ENCODE data around the gene SLIT1.

SLIT1 gene

GRCh38 chr10:97017474-97017903 is 168.3 kb downstream of the SLIT1 start:
- no peak for DNase-seq

GRCh38 chr10:97016728-97017473 is 168.9 kb downstream of the SLIT1 start:
- no peak for DNase-seq

- DNase-seq = no peak
Observed at GRCh38 chr10:97015240-97015639, 170.5 kb downstream of the SLIT1 start.

- DNase-seq = no peak
Observed at GRCh38 chr10:97013983-97014382, 171.8 kb downstream of the SLIT1 start.

GRCh38 chr10:97013568-97013967 is 172.2 kb downstream of the SLIT1 start:
- DNase-seq = no peak

- no peak for DNase-seq
Observed at GRCh38 chr10:97012470-97012869, 173.3 kb downstream of the SLIT1 start.

- DNase-seq = no peak
Observed at GRCh38 chr10:97011397-97011796, 174.4 kb downstream of the SLIT1 start.

DNA sequence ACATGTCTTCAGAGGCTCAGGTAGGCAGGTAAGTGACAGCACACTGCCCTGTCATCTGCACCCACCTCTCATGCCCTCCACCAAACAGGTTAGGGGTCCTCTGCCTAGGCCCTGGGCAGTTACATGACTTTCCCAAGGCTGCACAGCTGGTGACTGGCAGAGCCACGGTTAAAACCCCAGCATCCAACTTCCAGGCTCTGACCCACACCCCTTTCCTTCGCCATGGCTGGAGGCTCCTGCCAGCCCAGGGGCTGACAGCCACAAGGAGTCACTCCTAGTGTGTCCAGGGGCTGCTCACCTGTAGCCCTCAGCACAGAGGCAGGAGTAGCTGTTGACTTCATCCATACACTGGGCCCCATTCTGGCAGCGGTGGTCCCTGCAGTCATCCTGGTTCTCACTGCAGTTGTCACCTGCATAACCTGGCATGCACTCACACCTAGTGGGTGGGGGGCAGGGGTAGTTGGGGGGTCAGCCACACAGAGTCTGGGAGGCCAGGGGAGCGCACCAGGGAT is 175.0 kb downstream of the SLIT1 start:
- DNase-seq = no peak

- DNase-seq = no peak
Observed at GRCh38 chr10:97007417-97007816, 178.3 kb downstream of the SLIT1 start.

DNA sequence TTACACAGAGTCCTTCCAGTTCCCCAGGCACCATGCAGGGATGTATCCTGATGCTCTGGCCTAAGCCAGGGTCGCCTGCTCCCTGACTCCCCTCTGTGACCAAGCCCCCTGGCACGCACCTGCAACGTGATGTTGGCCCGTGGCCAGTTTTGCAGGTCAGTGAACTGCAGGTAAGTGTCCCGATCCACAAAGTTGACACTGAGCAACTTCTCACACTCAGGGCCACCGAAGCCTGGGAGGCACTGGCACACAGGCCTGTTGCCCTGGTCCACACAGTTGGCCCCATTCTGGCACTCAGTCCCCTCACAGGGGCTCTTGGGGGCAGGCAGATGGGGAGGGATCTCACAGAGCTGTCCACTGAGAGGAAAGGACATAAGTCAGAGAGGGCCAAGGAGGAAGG is 179.4 kb downstream of the SLIT1 start:
- no peak for DNase-seq

- no peak for DNase-seq
Observed at GRCh38 chr10:97005349-97005748, 180.4 kb downstream of the SLIT1 start.

DNA sequence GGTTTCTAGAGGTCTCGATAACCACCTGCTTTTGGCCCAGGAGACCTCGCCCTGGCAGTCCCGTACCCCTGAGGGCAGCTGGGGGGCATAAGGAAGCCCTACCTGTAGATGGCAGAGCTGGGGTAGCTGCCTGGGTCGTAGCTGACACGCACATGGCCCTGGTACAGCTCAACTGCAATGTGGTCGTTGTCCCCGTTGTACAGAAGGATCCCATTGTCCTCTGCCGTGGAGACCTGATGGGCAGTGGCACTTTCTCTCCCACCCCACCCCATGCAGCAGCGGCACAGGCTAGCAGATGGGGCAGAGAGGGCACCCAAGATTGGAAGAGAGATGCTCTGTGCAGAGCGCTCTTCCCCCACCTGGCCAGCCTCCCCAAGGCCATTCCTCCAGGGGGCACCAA is 181.2 kb downstream of the SLIT1 start:
- DNase-seq = no peak

- DNase-seq = no peak
Observed at GRCh38 chr10:97003804-97004201, 182.0 kb downstream of the SLIT1 start.

GRCh38 chr10:97003151-97003803 is 182.5 kb downstream of the SLIT1 start:
- no peak for DNase-seq

- DNase-seq = no peak
Observed at GRCh38 chr10:97002670-97003069, 183.1 kb downstream of the SLIT1 start.

GRCh38 chr10:97001183-97001991 is 184.4 kb downstream of the SLIT1 start:
- DNase-seq = no peak

GRCh38 chr10:97000487-97001182 is 185.1 kb downstream of the SLIT1 start:
- no peak for DNase-seq

- no peak for DNase-seq
Observed at GRCh38 chr10:96999987-97000386, 185.8 kb downstream of the SLIT1 start.

DNA sequence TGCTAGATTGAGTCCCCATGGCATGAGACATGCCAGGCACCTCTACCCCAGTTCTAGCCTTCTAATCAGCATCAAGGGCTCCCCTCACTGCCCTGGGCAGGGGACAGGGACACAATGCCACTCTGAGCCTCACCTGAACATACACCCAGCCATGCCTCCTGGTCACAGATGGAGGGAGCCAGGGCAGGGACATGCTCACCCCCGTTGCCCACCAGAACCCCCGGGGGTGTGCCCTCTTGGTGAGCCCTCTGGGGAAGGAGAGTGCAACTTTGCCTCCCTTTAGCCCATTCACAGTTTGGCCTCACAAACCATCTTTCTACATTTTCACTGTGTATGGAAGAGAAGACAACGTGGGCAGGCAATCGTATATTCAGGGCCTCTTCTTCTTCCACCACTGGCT is 186.4 kb downstream of the SLIT1 start:
- DNase-seq = no peak

- DNase-seq = no peak
Observed at GRCh38 chr10:96998329-96998888, 187.3 kb downstream of the SLIT1 start.

- no peak for DNase-seq
Observed at GRCh38 chr10:96996275-96996965, 189.3 kb downstream of the SLIT1 start.

DNA sequence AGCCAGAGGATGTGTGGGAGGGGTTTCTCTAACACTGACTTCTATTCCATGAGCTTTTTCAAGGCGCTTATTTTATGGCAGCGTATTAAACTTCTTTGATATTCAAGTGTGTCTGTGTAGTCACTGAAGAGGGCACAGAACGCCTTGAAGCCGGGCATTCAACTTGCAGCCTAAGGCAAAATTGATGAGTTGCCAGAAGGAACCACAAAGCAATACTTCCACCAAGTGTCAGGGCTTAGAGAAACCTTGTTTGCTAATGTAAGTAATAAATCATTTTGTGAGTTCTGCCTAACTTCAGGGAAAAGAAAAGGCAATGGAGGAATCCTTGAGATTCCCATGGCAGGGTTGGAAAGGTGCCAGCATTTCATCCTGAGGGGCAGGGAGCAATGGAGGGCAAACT is 189.9 kb downstream of the SLIT1 start:
- DNase-seq = no peak
